ENCODE data around the gene CDNF. TPM values are rescaled to one million over a fixed set of nuclear protein-coding genes. Genes with fewer than 3 reads are reported as not detected.

CDNF gene
- 1.7 and 2.1 TPM in 2 replicates for polyA plus RNA-seq (2011; rRNA removed)
- polyA minus RNA-seq (2011; rRNA and poly(A)+ RNA removed), result 0.48 TPM in 1 of 2 replicates, not detected in the other

DNA sequence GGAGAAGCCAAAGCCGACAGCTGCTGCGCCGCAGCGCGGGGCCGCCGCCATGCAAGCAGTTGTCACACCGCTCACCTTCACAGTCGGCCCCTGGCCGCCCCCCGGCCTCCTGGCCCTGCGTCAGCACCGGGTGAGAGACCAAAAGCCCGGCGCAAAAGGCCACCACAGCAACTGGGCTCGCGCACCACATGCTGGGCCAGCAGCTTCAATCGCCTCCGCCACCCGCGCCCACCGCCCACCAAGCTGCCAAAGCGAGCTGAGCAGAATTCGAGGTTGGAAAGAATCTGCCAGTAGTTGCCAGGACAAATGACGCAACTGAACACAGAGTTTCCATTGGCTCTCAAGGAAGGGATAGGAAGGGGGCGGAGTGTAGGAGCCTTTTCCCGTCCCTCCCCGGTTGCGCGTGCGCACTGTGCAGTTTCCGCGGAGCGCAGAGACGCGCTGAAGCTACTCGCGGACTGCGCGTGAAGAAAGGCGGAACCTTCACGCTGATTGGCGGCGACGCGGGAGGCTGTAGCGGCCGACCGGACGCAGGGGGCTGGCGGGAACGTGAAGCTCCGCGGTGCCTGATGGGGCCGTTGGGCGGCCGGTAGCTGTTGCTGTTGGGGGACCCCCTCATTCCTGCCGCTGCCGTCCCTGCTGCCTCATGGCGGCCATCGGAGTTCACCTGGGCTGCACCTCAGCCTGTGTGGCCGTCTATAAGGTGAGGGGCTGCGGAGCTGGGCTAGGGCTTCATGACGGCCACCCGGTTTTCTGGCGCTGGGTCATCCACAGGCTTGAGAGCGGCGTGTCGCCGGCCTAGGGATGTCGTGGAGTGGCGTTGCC lies at the start of gene CDNF, which contains the start of the genes HSPA14 and MSANTD7:
Gene CDNF, minus strand, starts transcription at position 281 of the 825 bp plus-strand sequence. Its CDS starts 91 bp downstream, at position 190.
Gene HSPA14, plus strand, starts transcription at position 550 of the 825 bp plus-strand sequence. Its CDS starts 97 bp downstream, at position 647.
Gene MSANTD7, plus strand, starts transcription at position 550 of the 825 bp plus-strand sequence. CDS start 3,979 bp downstream, outside the sequence.
- POLR2A ChIA-PET, result interaction anchor here (0.5 to 2.8 kb wide), 10 partner anchors 10 to 676 kb away, joined by 3 to 23 read pairs (median 4); partner anchors contain the start of gene SUV39H2
- H3K27ac ChIP-seq (ENCODE audit: low read depth, low read length), result peak within 1 kb of the TSS; percentile 87
- CTCF ChIA-PET, result interaction anchor here (0.6 to 3.8 kb wide), 6 partner anchors 15 to 677 kb away, joined by 3 to 22 read pairs (median 4); no protein-coding TSS in a partner anchor
- peaks cover 7% of the 10 kb centered on the region; the same call in 1 of the 2 replicates for H3K9me3 ChIP-seq (ENCODE audit: control insufficient read depth, insufficient read depth, low read length)
- peak within 1 kb of the TSS; percentile 93 for H3K4me3 ChIP-seq (ENCODE audit: low read depth, low read length)
- peak; percentile 99 for DNase-seq (ENCODE audit: low read depth, low spot score)
- no peaks in the 10 kb centered on the region for H3K27me3 ChIP-seq (ENCODE audit: control insufficient read depth, insufficient read depth, low read length)
- TF ChIP-seq, protein P1, sequence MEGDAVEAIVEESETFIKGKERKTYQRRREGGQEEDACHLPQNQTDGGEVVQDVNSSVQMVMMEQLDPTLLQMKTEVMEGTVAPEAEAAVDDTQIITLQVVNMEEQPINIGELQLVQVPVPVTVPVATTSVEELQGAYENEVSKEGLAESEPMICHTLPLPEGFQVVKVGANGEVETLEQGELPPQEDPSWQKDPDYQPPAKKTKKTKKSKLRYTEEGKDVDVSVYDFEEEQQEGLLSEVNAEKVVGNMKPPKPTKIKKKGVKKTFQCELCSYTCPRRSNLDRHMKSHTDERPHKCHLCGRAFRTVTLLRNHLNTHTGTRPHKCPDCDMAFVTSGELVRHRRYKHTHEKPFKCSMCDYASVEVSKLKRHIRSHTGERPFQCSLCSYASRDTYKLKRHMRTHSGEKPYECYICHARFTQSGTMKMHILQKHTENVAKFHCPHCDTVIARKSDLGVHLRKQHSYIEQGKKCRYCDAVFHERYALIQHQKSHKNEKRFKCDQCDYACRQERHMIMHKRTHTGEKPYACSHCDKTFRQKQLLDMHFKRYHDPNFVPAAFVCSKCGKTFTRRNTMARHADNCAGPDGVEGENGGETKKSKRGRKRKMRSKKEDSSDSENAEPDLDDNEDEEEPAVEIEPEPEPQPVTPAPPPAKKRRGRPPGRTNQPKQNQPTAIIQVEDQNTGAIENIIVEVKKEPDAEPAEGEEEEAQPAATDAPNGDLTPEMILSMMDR (IDR thresholded peaks at IDR 0.05; ENCODE audit: low read depth, low read length), result no peak

GRCh38 chr10:14884082-14884481 lies 46.2 kb upstream of the CDNF start:
- Histone ChIP-seq H3K9me3 (ENCODE audit: control insufficient read depth, insufficient read depth, low read length) (no peaks in the 10 kb centered on the region), H3K27me3 (ENCODE audit: control insufficient read depth, insufficient read depth, low read length) (no peaks in the 10 kb centered on the region), H3K4me3 (ENCODE audit: low read depth, low read length) (no peak overlapping the region), H3K27ac (ENCODE audit: low read depth, low read length) (no peak overlapping the region)
- TF ChIP-seq, protein P1 (IDR thresholded peaks at IDR 0.05; ENCODE audit: low read depth, low read length), result no peak
- DNase-seq (ENCODE audit: low read depth, low spot score), result no peak
- POLR2A ChIA-PET, result no interaction called here
- CTCF ChIA-PET, result no interaction called here

GRCh38 chr10:14880229-14880628 lies 42.4 kb upstream of the CDNF start:
- H3K27ac ChIP-seq (ENCODE audit: low read depth, low read length), result no peak overlapping the region
- H3K27me3 ChIP-seq (ENCODE audit: control insufficient read depth, insufficient read depth, low read length), result no peaks in the 10 kb centered on the region
- no peaks in the 10 kb centered on the region; the same call in 1 of the 2 replicates for H3K9me3 ChIP-seq (ENCODE audit: control insufficient read depth, insufficient read depth, low read length)
- CTCF ChIA-PET, result interaction anchor here (0.5 kb wide), 1 partner anchor 71 kb away, joined by 3 read pairs; no protein-coding TSS in a partner anchor
- no peak for DNase-seq (ENCODE audit: low read depth, low spot score)
- POLR2A ChIA-PET, result no interaction called here
- H3K4me3 ChIP-seq (ENCODE audit: low read depth, low read length), result peak overlapping the region; percentile 82
- TF ChIP-seq, protein P1 (IDR thresholded peaks at IDR 0.05; ENCODE audit: low read depth, low read length), result no peak

DNA sequence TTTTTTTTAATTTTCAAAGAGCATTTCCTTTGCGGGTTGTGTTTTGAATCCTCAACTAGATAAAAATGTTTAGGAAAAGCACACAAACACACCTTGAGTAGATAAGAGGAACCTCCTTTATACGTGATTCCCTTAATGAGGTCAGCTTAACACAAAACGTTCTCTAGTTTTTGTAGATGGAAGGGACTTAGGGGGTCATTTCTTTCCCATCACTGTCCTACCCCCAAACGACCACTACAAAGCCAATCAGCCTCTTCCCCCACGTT lies 42.0 kb upstream of the CDNF start:
- no peak overlapping the region for H3K27ac ChIP-seq (ENCODE audit: low read depth, low read length)
- ChIA-PET POLR2A (interaction anchor here (0.6 kb wide), 1 partner anchor 53 kb away, joined by 9 read pairs; no protein-coding TSS in a partner anchor), CTCF (no interaction called here)

More for the DNA sequence above, 42.0 kb upstream of the CDNF start:
- TF ChIP-seq, protein P1 (IDR thresholded peaks at IDR 0.05; ENCODE audit: low read depth, low read length), result no peak
- Histone ChIP-seq H3K27me3 (ENCODE audit: control insufficient read depth, insufficient read depth, low read length) (no peaks in the 10 kb centered on the region), H3K4me3 (ENCODE audit: low read depth, low read length) (peak overlapping the region; percentile 82), H3K9me3 (ENCODE audit: control insufficient read depth, insufficient read depth, low read length) (no peaks in the 10 kb centered on the region; the same call in 1 of the 2 replicates)
- no peak for DNase-seq (ENCODE audit: low read depth, low spot score)
